Peyer's patch (tissue), 4 donors: ENCODE results near the gene KLHL17. TPM values are rescaled to one million over a fixed set of nuclear protein-coding genes. Genes with fewer than 3 reads are reported as not detected.

Experiments used
- DNase-seq, 3 donors: peaks; one replicate each; pipeline ENCODE4 v3.0.0-alpha.2; 2017 to 2019
- H3K27ac ChIP-seq, 4 donors: fragments of 200-600 bp; sonication (generic); one replicate each; pipeline ENCODE4 v1.5.1; 2016 to 2019
- H3K27me3 ChIP-seq, 2 donors: fragments of 200-600 bp; sonication (generic); one replicate each; pipeline ENCODE4 v1.5.1; 2019
- H3K36me3 ChIP-seq, 3 donors: fragments of 200-600 bp; sonication (generic); one replicate each; pipeline ENCODE4 v1.5.1; 2016 to 2019
- H3K4me1 ChIP-seq, 4 donors: fragments of 200-600 bp; sonication (generic); one replicate each; pipeline ENCODE4 v1.5.1; 2016 to 2019
- H3K4me3 ChIP-seq, 4 donors: fragments of 200-600 bp; sonication (generic); 1 replicate in 3 of 4; 2 replicates in 1 of 4; pipeline ENCODE4 v1.5.1; 2016 to 2019; ENCODE audit warnings: mild to moderate bottlenecking in 1 of 4
- H3K9me3 ChIP-seq, 4 donors: fragments of 200-600 bp; sonication (generic); one replicate each; pipeline ENCODE4 v1.5.1; 2016 to 2019; ENCODE audit warnings: mild to moderate bottlenecking in 1 of 4
- POLR2A ChIP-seq, 2 donors: fragments of 450-650 bp; IDR thresholded peaks; one replicate each; pipeline ENCODE4 v1.5.1; 2017; ENCODE audit warnings: antibody characterized with exemption in 2 of 2, mild to moderate bottlenecking in 2 of 2, moderate library complexity in 2 of 2
- total RNA-seq, 4 donors: library from RNA; depleted of rRNA; stranded (reverse); fragments of >200 nt; gene quantifications; one replicate each; pipeline ENCODE4 v1.1.0, GENCODE V29; 2016
- TF ChIP-seq, protein P1 (sequence below), 6 experiments: fragments of 450-650 bp in 4 of 6; fragments of 200-600 bp in 2 of 6; sonication (generic) in 1 of 6; IDR thresholded peaks; one replicate each; pipeline ENCODE4 v1.5.1; 2017 to 2019; ENCODE audit warnings: antibody characterized with exemption in 6 of 6, mild to moderate bottlenecking in 3 of 6, moderate library complexity in 1 of 6

The KLHL17 gene
- total RNA-seq, 4 donors from 2014 or later, result 14.9 to 17.0 (median 15.8) TPM

DNA sequence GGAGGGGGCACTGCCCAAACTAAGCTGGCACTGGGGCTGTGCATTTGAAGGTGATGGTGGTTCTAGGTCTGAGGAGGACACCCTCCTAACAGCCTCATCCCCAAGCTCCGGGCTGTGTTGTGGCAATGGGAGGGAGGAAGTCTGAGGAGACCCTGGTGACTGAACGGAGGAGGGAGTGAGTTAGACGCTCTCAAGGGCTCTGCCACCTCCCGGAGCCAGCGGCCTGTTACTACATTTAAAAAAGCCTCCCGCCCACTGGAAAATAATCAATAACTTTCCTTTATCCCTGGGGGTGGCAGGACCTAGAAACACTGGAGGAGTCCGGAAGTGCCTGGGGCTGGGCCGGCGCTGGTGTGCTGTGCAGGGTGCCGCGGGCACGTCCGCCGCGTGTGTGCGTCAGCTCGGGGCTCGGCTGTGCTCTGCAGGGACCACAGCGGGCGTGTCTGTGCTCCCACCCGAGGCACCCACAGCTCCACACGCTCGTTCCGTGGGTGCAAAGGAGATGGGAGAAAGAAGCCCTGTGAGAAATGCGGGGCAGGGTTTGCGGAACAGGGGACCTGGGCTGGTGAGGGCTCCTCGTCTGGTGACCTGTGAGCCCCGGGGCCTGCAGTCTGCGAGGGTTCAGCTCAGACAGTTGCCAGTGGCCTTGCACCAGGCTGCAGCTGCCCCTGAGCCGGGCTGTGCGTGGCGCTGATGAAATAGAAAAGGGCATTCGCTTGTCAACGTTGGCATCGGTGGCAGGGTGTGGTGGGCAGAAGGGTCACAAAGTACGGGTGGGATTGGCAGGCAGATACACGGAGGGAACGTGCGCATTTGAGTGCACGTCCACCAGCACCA, 31.3 kb upstream of the KLHL17 start:
- no peaks in the 10 kb centered on the region for H3K9me3 ChIP-seq
- no peak for DNase-seq
- peaks cover 0 to 19% (median 9%) of the 10 kb centered on the region in 4 donors for H3K4me1 ChIP-seq
- H3K36me3 ChIP-seq, result no peaks in the 10 kb centered on the region
- TF ChIP-seq, protein P1, sequence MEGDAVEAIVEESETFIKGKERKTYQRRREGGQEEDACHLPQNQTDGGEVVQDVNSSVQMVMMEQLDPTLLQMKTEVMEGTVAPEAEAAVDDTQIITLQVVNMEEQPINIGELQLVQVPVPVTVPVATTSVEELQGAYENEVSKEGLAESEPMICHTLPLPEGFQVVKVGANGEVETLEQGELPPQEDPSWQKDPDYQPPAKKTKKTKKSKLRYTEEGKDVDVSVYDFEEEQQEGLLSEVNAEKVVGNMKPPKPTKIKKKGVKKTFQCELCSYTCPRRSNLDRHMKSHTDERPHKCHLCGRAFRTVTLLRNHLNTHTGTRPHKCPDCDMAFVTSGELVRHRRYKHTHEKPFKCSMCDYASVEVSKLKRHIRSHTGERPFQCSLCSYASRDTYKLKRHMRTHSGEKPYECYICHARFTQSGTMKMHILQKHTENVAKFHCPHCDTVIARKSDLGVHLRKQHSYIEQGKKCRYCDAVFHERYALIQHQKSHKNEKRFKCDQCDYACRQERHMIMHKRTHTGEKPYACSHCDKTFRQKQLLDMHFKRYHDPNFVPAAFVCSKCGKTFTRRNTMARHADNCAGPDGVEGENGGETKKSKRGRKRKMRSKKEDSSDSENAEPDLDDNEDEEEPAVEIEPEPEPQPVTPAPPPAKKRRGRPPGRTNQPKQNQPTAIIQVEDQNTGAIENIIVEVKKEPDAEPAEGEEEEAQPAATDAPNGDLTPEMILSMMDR (IDR thresholded peaks at IDR 0.05), result no peak
- no peak for TF ChIP-seq POLR2A (IDR thresholded peaks at IDR 0.05)
- peaks cover 0 to 36% of the 10 kb centered on the region in 2 donors for H3K27me3 ChIP-seq
- H3K4me3 ChIP-seq, result no peak overlapping the region
- H3K27ac ChIP-seq, result no peak overlapping the region

DNA sequence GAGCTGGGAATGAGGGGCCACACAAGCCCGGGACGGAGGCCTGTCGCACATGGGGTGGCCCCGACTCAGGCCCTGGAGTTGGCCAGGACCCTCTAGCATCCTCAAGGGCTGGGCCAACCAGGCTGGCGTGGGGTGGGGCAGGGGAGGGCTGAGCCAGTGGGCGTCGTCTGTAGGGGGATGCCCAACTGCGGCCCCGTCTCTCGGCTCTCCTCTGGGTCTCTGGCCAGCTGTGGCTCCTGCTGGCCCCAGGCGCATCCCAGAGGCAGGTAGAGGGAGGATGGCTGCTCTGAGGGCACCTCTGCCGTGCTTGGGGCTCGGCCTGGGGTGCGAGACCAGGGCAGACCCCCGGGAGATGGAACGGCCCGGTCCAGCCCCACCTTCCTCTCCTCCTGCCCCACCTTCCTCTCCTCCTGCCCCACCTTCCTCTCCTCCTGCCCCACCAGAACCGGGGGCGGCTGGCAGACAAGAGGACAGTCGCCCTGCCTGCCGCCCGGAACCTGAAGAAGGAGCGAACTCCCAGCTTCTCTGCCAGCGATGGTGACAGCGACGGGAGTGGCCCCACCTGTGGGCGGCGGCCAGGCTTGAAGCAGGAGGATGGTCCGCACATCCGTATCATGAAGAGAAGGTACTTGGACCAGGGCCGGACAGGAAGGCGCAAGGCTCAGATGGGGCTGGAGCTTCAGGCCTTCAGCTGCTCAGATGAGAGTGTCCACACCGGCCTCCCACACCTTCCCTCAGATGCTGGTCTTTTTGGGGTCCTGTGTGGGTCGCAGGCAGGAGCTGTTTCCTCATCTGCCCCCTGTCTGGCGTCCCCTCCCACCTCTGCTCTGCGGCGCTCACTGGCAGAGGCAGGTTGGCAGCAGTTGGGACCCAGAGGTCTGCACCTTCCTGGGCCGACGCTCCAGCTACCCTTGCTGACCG, 30.4 kb upstream of the KLHL17 start:
- Histone ChIP-seq H3K27ac (no peak overlapping the region), H3K27me3 (peaks cover 0 to 31% of the 10 kb centered on the region in 2 donors), H3K36me3 (no peaks in the 10 kb centered on the region), H3K4me3 (no peak overlapping the region), H3K9me3 (no peaks in the 10 kb centered on the region), H3K4me1 (peaks cover 0 to 10% (median 4%) of the 10 kb centered on the region in 4 donors)
- DNase-seq, result no peak
- TF ChIP-seq POLR2A (IDR thresholded peaks at IDR 0.05), result no peak
- TF ChIP-seq, protein P1 (IDR thresholded peaks at IDR 0.05), result no peak

DNA sequence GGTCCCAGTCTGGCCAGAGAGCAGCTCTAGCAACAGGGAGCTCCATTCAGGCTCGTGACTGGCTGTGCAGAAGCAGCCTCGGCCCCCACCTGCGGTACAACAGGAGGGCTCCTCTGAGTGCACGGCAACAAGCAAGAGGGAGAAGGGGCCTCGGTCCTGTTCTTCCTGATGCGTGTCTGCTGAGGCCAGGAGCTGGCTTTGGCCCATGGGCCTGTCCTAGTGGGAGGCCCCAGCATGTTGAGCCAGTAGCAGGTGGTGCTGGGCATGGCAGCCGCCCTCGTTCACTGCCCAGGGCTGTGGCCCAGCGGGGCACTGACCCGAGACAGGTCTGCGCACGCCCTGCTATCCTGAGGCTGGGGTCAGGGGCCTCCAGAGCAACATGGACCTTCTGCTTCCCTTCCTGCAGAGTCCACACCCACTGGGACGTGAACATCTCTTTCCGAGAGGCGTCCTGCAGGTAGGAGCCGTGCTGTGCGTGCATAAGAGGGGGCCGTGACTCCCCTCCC, 29.7 kb upstream of the KLHL17 start:
- H3K27me3 ChIP-seq, result peaks cover 0 to 33% of the 10 kb centered on the region in 2 donors

DNA sequence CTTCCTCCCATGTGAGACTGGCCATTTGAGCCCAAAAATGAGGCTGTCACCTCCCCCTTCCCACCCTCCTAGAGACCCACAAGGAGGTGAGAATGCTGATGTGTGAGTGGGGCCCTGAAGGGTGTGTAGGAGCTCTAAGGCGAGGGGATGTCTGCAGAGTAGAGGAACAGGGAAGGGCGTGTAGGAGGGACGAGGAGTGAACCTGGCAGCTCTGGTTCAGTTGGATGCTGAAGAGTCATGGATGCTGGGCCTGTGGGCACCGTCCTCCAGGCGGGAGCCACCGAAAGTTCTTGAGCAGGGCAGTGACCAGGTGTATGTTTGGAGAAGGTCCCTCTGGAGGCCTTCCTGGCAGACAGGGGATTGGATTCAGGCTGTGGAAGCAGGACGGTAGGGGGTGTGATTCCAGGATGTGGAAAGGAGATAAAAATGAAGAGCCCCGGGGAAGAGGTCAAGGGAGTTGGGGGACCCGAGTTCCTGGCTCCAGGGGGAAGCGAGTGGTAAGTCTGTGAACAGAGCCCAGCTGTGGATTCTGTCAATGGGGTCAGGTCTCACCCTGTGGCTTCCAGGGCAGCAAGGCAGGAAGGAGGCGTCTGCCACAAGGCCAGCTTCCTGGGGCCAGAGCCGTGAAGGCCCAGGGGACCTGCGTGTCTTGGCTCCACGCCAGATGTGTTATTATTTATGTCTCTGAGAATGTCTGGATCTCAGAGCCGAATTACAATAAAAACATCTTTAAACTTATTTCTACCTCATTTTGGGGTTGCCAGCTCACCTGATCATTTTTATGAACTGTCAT, 28.8 kb upstream of the KLHL17 start:
- Histone ChIP-seq H3K4me1 (peaks cover 0 to 8% (median 0%) of the 10 kb centered on the region in 4 donors), H3K9me3 (no peaks in the 10 kb centered on the region), H3K27ac (no peak overlapping the region), H3K4me3 (no peak overlapping the region), H3K27me3 (peaks cover 0 to 32% of the 10 kb centered on the region in 2 donors), H3K36me3 (no peaks in the 10 kb centered on the region)
- no peak for DNase-seq
- no peak for TF ChIP-seq POLR2A (IDR thresholded peaks at IDR 0.05)
- TF ChIP-seq, protein P1 (IDR thresholded peaks at IDR 0.05), result no peak

More for the DNA sequence above, 29.7 kb upstream of the KLHL17 start:
- H3K4me1 ChIP-seq, result peaks cover 0 to 6% (median 1%) of the 10 kb centered on the region in 4 donors
- no peaks in the 10 kb centered on the region for H3K9me3 ChIP-seq
- DNase-seq, result no peak
- H3K4me3 ChIP-seq, result no peak overlapping the region
- no peak for TF ChIP-seq POLR2A (IDR thresholded peaks at IDR 0.05)
- TF ChIP-seq, protein P1 (IDR thresholded peaks at IDR 0.05), result no peak
- H3K36me3 ChIP-seq, result no peaks in the 10 kb centered on the region
- no peak overlapping the region for H3K27ac ChIP-seq

DNA sequence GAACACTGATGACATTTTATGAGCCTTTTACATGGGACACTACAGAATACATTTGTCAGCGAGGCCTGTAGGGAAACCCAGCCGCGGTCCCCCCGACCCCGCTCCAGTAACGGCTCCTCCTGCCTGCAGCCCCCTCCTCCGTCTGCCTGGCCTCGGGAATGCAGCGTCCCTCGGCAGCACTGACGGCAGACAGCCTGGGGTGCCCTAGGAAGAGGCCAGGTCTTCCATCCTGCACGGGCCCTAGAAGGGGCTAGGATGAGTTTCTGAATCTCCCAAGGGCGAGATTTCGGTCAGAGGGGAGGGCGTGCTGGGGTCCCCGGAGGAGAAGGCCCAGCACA, 28.2 kb upstream of the KLHL17 start:
- no peak overlapping the region for H3K27ac ChIP-seq
- H3K4me1 ChIP-seq, result peaks cover 0 to 8% (median 0%) of the 10 kb centered on the region in 4 donors
- DNase-seq, result no peak
- no peak for TF ChIP-seq POLR2A (IDR thresholded peaks at IDR 0.05)
- TF ChIP-seq, protein P1 (IDR thresholded peaks at IDR 0.05), result no peak
- peaks cover 0 to 31% of the 10 kb centered on the region in 2 donors for H3K27me3 ChIP-seq
- no peaks in the 10 kb centered on the region for H3K9me3 ChIP-seq
- no peak overlapping the region for H3K4me3 ChIP-seq
- no peaks in the 10 kb centered on the region for H3K36me3 ChIP-seq
